H1 (cell line): ENCODE data around the gene ZC3HAV1. TPM values are rescaled to one million over a fixed set of nuclear protein-coding genes. Genes with fewer than 3 reads are reported as not detected.

Experiments
- CTCF ChIA-PET: fragments of 300-600 bp; sonication (Branson Sonifier 250); formaldehyde crosslinking; loops from one replicate; lab custom pipeline; 2021; ENCODE audit not compliant: partially characterized antibody; lab: Charles Lee
- POLR2A ChIA-PET: fragments of 300-600 bp; sonication (Branson Sonifier 250); formaldehyde crosslinking; loops from one replicate; lab custom pipeline; 2021; ENCODE audit warnings: inconsistent platforms; ENCODE audit not compliant: partially characterized antibody; lab: Charles Lee
- DNase-seq, 2 experiments: peaks; one replicate each; pipeline versions ENCODE4 v3.0.0 to v3.0.0-alpha.2; 2010 to 2022; ENCODE audit warnings: low spot score in 2 of 2, low read depth in 1 of 2, mixed read lengths in 1 of 2
- FAIRE-seq: peaks from 2 replicates; lab custom pipeline; 2011; peaks lifted over from hg19 to GRCh38; lab: Jason Lieb, UNC
- H2AFZ ChIP-seq: 2 replicates; pipeline ENCODE4 v1.8.1; 2012; ENCODE audit warnings: low read length, inconsistent platforms
- H2AK5ac ChIP-seq: 2 replicates; pipeline ENCODE4 v1.6.1; 2013; ENCODE audit warnings: low read depth, low read length
- H2BK120ac ChIP-seq: replicated peaks from 2 replicates; pipeline ENCODE3; 2013; ENCODE audit warnings: low read depth, low read length, inconsistent platforms
- H2BK12ac ChIP-seq: 2 replicates; pipeline ENCODE4 v1.6.1; 2013; ENCODE audit warnings: low read depth, low read length
- H2BK15ac ChIP-seq: 2 replicates; pipeline ENCODE4 v1.6.1; 2013; ENCODE audit warnings: low read length
- H2BK20ac ChIP-seq: 2 replicates; pipeline ENCODE4 v1.6.1; 2013; ENCODE audit warnings: low read length
- H2BK5ac ChIP-seq: 2 replicates; pipeline ENCODE4 v1.6.1; 2013; ENCODE audit warnings: low read depth, low read length
- H3K14ac ChIP-seq: 2 replicates; pipeline ENCODE4 v1.6.1; 2013; ENCODE audit warnings: inconsistent platforms; ENCODE audit not compliant: insufficient read length
- H3K18ac ChIP-seq: 2 replicates; pipeline ENCODE4 v1.6.1; 2013; ENCODE audit warnings: low read length; ENCODE audit errors: extremely low read depth
- H3K23ac ChIP-seq: 2 replicates; pipeline ENCODE4 v1.6.1; 2013; ENCODE audit warnings: inconsistent platforms; ENCODE audit not compliant: insufficient read length
- H3K23me2 ChIP-seq: 2 replicates; pipeline ENCODE4 v1.6.1; 2013; ENCODE audit warnings: low read depth, low read length
- H3K27ac ChIP-seq: 2 replicates; pipeline ENCODE4 v1.6.1; 2011; ENCODE audit warnings: low read depth, low read length, inconsistent platforms
- H3K27me3 ChIP-seq, 4 experiments: replicated peaks in 1 of 4; 1 replicate in 1 of 4; 2 replicates in 3 of 4; pipeline versions ENCODE4 v1.6.1 to v1.8.1; 2011 to 2013; ENCODE audit warnings: low read length in 3 of 4, mild to moderate bottlenecking in 3 of 4, inconsistent platforms in 2 of 4, mixed read lengths in 2 of 4, moderate library complexity in 1 of 4; ENCODE audit not compliant: control insufficient read depth in 3 of 4, insufficient read depth in 3 of 4; ENCODE audit errors: extremely low read depth in 1 of 4
- H3K36me3 ChIP-seq, 4 experiments: 2 replicates each; pipeline versions ENCODE4 v1.6.1 to v1.8.1; 2011 to 2013; ENCODE audit warnings: mild to moderate bottlenecking in 4 of 4, low read length in 3 of 4, moderate library complexity in 2 of 4, control low read depth in 1 of 4, inconsistent platforms in 1 of 4; ENCODE audit not compliant: insufficient read depth in 4 of 4, control insufficient read depth in 2 of 4
- H3K4ac ChIP-seq: replicated peaks from 2 replicates; pipeline ENCODE3; 2013; ENCODE audit warnings: low read length, low read depth, mixed read lengths, inconsistent platforms; ENCODE audit not compliant: insufficient read length
- H3K4me1 ChIP-seq, 4 experiments: replicated peaks in 1 of 4; 1 replicate in 1 of 4; 2 replicates in 3 of 4; pipeline versions ENCODE4 v1.6.1 to v1.8.1; 2011 to 2013; ENCODE audit warnings: low read length in 3 of 4, inconsistent platforms in 2 of 4, mixed read lengths in 1 of 4; ENCODE audit not compliant: insufficient read depth in 4 of 4, control insufficient read depth in 3 of 4
- H3K4me2 ChIP-seq, 2 experiments: 2 replicates each; pipeline versions ENCODE4 v1.6.1 to v1.8.1; 2011 to 2013; ENCODE audit warnings: low read depth in 2 of 2, low read length in 2 of 2, control low read depth in 1 of 2, inconsistent platforms in 1 of 2, mild to moderate bottlenecking in 1 of 2; ENCODE audit not compliant: insufficient read depth in 1 of 2
- H3K4me3 ChIP-seq, 4 experiments: fragments of 200-600, 300-600 bp in 1 of 4; sonication (generic), shearing (Covaris generic), sonication (Bioruptor Twin) in 1 of 4; 2 replicates each; pipeline versions ENCODE4 v1.5.1 to v1.8.1; 2011 to 2016; ENCODE audit warnings: low read length in 4 of 4, low read depth in 3 of 4, control low read depth in 2 of 4, inconsistent platforms in 2 of 4, mild to moderate bottlenecking in 2 of 4, mixed read lengths in 1 of 4, moderate library complexity in 1 of 4; ENCODE audit not compliant: insufficient read depth in 2 of 4; ENCODE audit errors: extremely low read depth in 1 of 4
- H3K56ac ChIP-seq: replicated peaks from 2 replicates; pipeline ENCODE3; 2013; ENCODE audit warnings: low read depth, mild to moderate bottlenecking, mixed read lengths, low read length, inconsistent platforms; ENCODE audit not compliant: insufficient read length
- H3K79me1 ChIP-seq: 2 replicates; pipeline ENCODE4 v1.6.1; 2013; ENCODE audit warnings: low read depth, low read length, control low read depth
- H3K79me2 ChIP-seq, 2 experiments: 2 replicates each; pipeline versions ENCODE4 v1.6.1 to v1.8.1; 2012 to 2013; ENCODE audit warnings: low read length in 2 of 2, mild to moderate bottlenecking in 2 of 2, inconsistent platforms in 1 of 2; ENCODE audit not compliant: insufficient read depth in 2 of 2, control insufficient read depth in 1 of 2
- H3K9ac ChIP-seq, 4 experiments: replicated peaks in 1 of 4; 1 replicate in 1 of 4; 2 replicates in 3 of 4; pipeline versions ENCODE4 v1.6.1 to v1.8.1; 2011 to 2013; ENCODE audit warnings: low read depth in 3 of 4, low read length in 3 of 4, control low read depth in 2 of 4, mild to moderate bottlenecking in 2 of 4, moderate library complexity in 2 of 4, inconsistent platforms in 1 of 4; ENCODE audit errors: extremely low read depth in 1 of 4
- H3K9me3 ChIP-seq, 2 experiments: 2 replicates each; pipeline versions ENCODE4 v1.6.1 to v1.8.1; 2012 to 2013; ENCODE audit warnings: mild to moderate bottlenecking in 2 of 2, moderate library complexity in 2 of 2, control low read depth in 1 of 2, inconsistent platforms in 1 of 2, low read depth in 1 of 2, low read length in 1 of 2, mixed read lengths in 1 of 2; ENCODE audit not compliant: insufficient read depth in 2 of 2
- H4K20me1 ChIP-seq, 2 experiments: replicated peaks in 1 of 2; 2 replicates each; pipeline versions ENCODE3 to v1.8.1; 2011 to 2013; ENCODE audit warnings: inconsistent platforms in 2 of 2, low read length in 2 of 2, mild to moderate bottlenecking in 1 of 2; ENCODE audit not compliant: insufficient read depth in 2 of 2, control insufficient read depth in 1 of 2
- H4K5ac ChIP-seq: 2 replicates; pipeline ENCODE4 v1.6.1; 2013; ENCODE audit warnings: low read length, low read depth, mixed read lengths, inconsistent platforms; ENCODE audit not compliant: insufficient read length
- H4K8ac ChIP-seq: 2 replicates; pipeline ENCODE4 v1.8.0; 2013; ENCODE audit warnings: mild to moderate bottlenecking, moderate library complexity, low read length, inconsistent platforms; ENCODE audit not compliant: insufficient read depth; ENCODE audit errors: extremely low read depth
- H4K91ac ChIP-seq: replicated peaks from 2 replicates; pipeline ENCODE3; 2013; ENCODE audit warnings: low read length, mixed read lengths, inconsistent platforms; ENCODE audit not compliant: insufficient read length
- ZNF274 ChIP-seq: IDR thresholded peaks from 2 replicates; pipeline ENCODE4 v1.7.0; 2012; ENCODE audit warnings: low read length, borderline replicate concordance; ENCODE audit errors: extremely low read depth
- WGBS, 2 experiments: shearing (Covaris generic) in 1 of 2; methylation state at CpG; one replicate each; pipeline versions ENCODE4 v1.1.6 to v1.1.7; 2013 to 2015; ENCODE audit warnings: low lambda C conversion rate in 2 of 2, mixed read lengths in 2 of 2, inconsistent platforms in 1 of 2, low coverage in 1 of 2, missing lambda C conversion rate in 1 of 2; ENCODE audit not compliant: insufficient replicate concordance in 2 of 2, insufficient coverage in 1 of 2, insufficient read length in 1 of 2; ENCODE audit errors: extremely low coverage in 1 of 2, missing lambda C conversion rate in 1 of 2; 5-methylcytosine and 5-hydroxymethylcytosine counted together
- polyA plus RNA-seq, 7 experiments: library from polyadenylated mRNA; depleted of rRNA in 3 of 7; stranded (reverse) in 5 of 7; unstranded in 2 of 7; fragments of >200 nt in 5 of 7; fragments of 200-250 nt in 2 of 7; gene quantifications; 1 replicate in 5 of 7; 2 replicates in 1 of 7; 4 replicates in 1 of 7; pipeline versions ENCODE4 v1.2.1 to v1.2.3, GENCODE V29; 2011 to 2013; ENCODE audit warnings: missing spikeins in 2 of 7, mixed read lengths in 2 of 7
- total RNA-seq: library from RNA; stranded (reverse); fragmentation: NEBNext Ultra II Directional; extraction: Animal tissue kit (Norgen Biotek cat#: 25700); gene quantifications from 2 replicates; pipeline ENCODE4 v1.2.1, GENCODE V29; 2021

ZC3HAV1 gene
- total and polyA plus RNA-seq, 2 of the 8 experiments (the other 6 are each of a cell fraction or from before 2014, with no cell fraction given), result 22.5 to 43.4 TPM

DNA sequence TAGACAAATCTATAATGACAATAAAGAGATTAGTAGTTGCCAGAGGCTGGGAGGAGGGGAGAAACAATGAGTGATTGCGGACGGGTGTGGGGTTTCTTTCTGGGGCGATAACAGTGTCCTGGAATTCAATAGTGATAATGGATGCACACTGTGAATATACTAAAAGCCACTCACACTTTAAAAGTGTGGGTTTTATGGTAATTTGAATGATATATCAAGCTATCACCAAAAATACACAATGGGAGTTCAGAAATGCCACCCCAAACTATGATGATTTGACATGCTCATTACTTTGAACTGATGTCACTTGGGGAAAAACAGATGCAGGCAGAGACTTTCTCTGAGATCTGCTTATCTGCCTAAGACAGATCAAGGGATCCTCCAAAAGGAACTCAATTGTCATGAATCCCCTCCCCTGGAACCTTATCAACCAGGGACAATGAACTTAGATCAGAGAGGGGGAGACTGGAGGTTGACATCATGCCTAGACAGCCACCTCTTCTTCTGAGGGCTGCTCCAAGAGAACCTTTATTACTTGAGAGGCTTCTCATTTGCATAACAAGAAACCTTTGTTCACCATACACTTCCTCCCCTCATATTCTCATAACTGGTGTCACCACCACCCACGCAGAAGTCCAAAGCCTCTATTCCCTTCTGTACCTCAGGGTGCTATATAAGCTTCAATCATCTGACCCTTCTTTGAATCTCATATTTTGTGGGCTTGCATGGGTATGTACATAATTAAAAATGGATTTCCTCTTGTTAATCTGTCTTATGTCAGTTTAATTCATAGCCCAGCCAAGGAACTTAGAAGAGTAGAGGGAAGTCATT, 14.8 kb upstream of the ZC3HAV1 start:
- H3K56ac ChIP-seq, result no peak overlapping the region
- CTCF ChIA-PET, result interaction anchor here (1.6 kb wide), 1 partner anchor 17 kb away, joined by 3 read pairs; no protein-coding TSS in a partner anchor

More for the DNA sequence above, 14.8 kb upstream of the ZC3HAV1 start:
- H3K23ac ChIP-seq, result no peak overlapping the region
- H4K20me1 ChIP-seq, result no peaks in the 10 kb centered on the region
- H3K18ac ChIP-seq, result no peak overlapping the region
- no peak overlapping the region for H3K14ac ChIP-seq
- TF ChIP-seq ZNF274, result no peak
- TF ChIP-seq, all 59 proteins: peak for 0
- DNase-seq (no peak), FAIRE-seq (no peak)
- H4K91ac ChIP-seq, result no peak overlapping the region
- H2BK20ac ChIP-seq, result no peak overlapping the region
- H3K4me2 ChIP-seq, result no peak overlapping the region
- H4K8ac ChIP-seq, result no peak overlapping the region
- no peak overlapping the region for H2BK12ac ChIP-seq
- no peak overlapping the region for H2BK5ac ChIP-seq
- H2AFZ ChIP-seq, result no peak overlapping the region
- H2BK15ac ChIP-seq, result no peak overlapping the region
- H3K36me3 ChIP-seq, result no peaks in the 10 kb centered on the region
- no peak overlapping the region for H4K5ac ChIP-seq
- no peaks in the 10 kb centered on the region for H3K27me3 ChIP-seq
- H3K23me2 ChIP-seq, result no peaks in the 10 kb centered on the region
- H3K4me1 ChIP-seq, result peaks cover 0 to 1% (median under 1%) of the 10 kb centered on the region in 4 experiments; a peak in 1 of 7 replicates
- POLR2A ChIA-PET, result interaction anchor here (1.2 to 1.6 kb wide), 2 partner anchors 10 to 12 kb away, joined by 3 read pairs; no protein-coding TSS in a partner anchor
- H3K79me1 ChIP-seq, result no peaks in the 10 kb centered on the region
- no peak overlapping the region for H3K4me3 ChIP-seq
- no peaks in the 10 kb centered on the region for H3K79me2 ChIP-seq
- no peaks in the 10 kb centered on the region for H3K9me3 ChIP-seq
- 93% methylated on average over 4 of the region's 4 CpGs; no CpG with 5 or more reads in 1 of the 2 experiments for WGBS, 2 experiments
- H3K27ac ChIP-seq, result no peak overlapping the region
- H3K4ac ChIP-seq, result no peak overlapping the region
- no peak overlapping the region for H2AK5ac ChIP-seq
- no peak overlapping the region for H2BK120ac ChIP-seq
- no peak overlapping the region for H3K9ac ChIP-seq
